OCI-LY7 (cell line): ENCODE data around the gene OPCML. TPM values are rescaled to one million over a fixed set of nuclear protein-coding genes. Genes with fewer than 3 reads are reported as not detected.

Experiments used
- BruUV-seq: library from RNA; stranded (reverse); fragments of 400-500 nt; replicated peaks from 2 replicates; lab custom pipeline; 2021; lab: Mats Ljungman, UMichigan
- CTCF ChIA-PET: fragments of 300-600 bp; sonication (Branson Sonifier 250); formaldehyde crosslinking; loops from one replicate; lab custom pipeline; 2022; ENCODE audit warnings: antibody characterized with exemption; ENCODE audit not compliant: unreplicated experiment; lab: Charles Lee
- POLR2A ChIA-PET: fragments of 300-600 bp; sonication (Branson Sonifier 250); formaldehyde crosslinking; loops from one replicate; lab custom pipeline; 2022; ENCODE audit warnings: antibody characterized with exemption; lab: Charles Lee
- DNase-seq: peaks from one replicate; pipeline ENCODE4 v3.0.0-alpha.2; 2015; ENCODE audit warnings: low spot score
- H2AFZ ChIP-seq: fragments of 200-600 bp; sonication (generic), shearing (Covaris generic); 2 replicates; pipeline ENCODE4 v1.6.1; 2014; ENCODE audit warnings: mild to moderate bottlenecking, antibody characterized with exemption, low read length, moderate library complexity
- H3K27ac ChIP-seq: fragments of 200-600 bp; sonication (generic); 2 replicates; pipeline ENCODE4 v1.5.1; 2014; ENCODE audit warnings: mixed run types, low read depth, mild to moderate bottlenecking, moderate library complexity, low read length, inconsistent platforms; ENCODE audit not compliant: poor library complexity, severe bottlenecking
- H3K36me3 ChIP-seq: fragments of 200-600 bp; sonication (generic); 2 replicates; pipeline ENCODE4 v1.6.1; 2014; ENCODE audit warnings: mild to moderate bottlenecking, antibody characterized with exemption, low read length, moderate library complexity, mixed read lengths; ENCODE audit not compliant: insufficient read depth
- H3K4me1 ChIP-seq: fragments of 200-600 bp; sonication (generic); 2 replicates; pipeline ENCODE4 v1.5.1; 2014; ENCODE audit warnings: mild to moderate bottlenecking, low read length; ENCODE audit not compliant: insufficient read depth, poor library complexity, severe bottlenecking
- H3K4me2 ChIP-seq: fragments of 200-600 bp; sonication (generic); 2 replicates; pipeline ENCODE4 v1.6.1; 2014; ENCODE audit warnings: mild to moderate bottlenecking, low read length
- H3K4me3 ChIP-seq: fragments of 200-600 bp; sonication (generic); 2 replicates; pipeline ENCODE4 v1.5.1; 2014; ENCODE audit warnings: mild to moderate bottlenecking, low read depth, low read length; ENCODE audit not compliant: poor library complexity, severe bottlenecking
- H3K79me2 ChIP-seq: fragments of 200-600 bp; sonication (generic); 2 replicates; pipeline ENCODE4 v1.6.1; 2016; ENCODE audit warnings: low read depth, mild to moderate bottlenecking, low read length, moderate library complexity, mixed read lengths; ENCODE audit not compliant: insufficient read depth
- H3K9me2 ChIP-seq: fragments of 200-600 bp; sonication (generic); 2 replicates; pipeline ENCODE4 v1.6.1; 2016; ENCODE audit warnings: mild to moderate bottlenecking, low read length, mixed read lengths; ENCODE audit not compliant: insufficient read depth
- H3K9me3 ChIP-seq: fragments of 200-600 bp; sonication (generic); 2 replicates; pipeline ENCODE4 v1.6.1; 2014; ENCODE audit warnings: mild to moderate bottlenecking, mixed run types, low read length, mixed read lengths
- H4K20me1 ChIP-seq: fragments of 200-600 bp; sonication (generic); 2 replicates; pipeline ENCODE4 v1.6.1; 2014; ENCODE audit warnings: mild to moderate bottlenecking, antibody characterized with exemption, low read length, moderate library complexity, mixed read lengths; ENCODE audit not compliant: insufficient read depth
- CTCF ChIP-seq: fragments of 200-600 bp; sonication (generic); conservative IDR thresholded peaks from 2 replicates; pipeline ENCODE4 v1.5.1; 2014; ENCODE audit warnings: mild to moderate bottlenecking, antibody characterized with exemption, low read length, moderate library complexity, mixed read lengths
- EZH2phosphoT487 ChIP-seq: fragments of 200-600 bp; sonication (generic); IDR thresholded peaks from 2 replicates; pipeline ENCODE4 v1.6.1; 2018; ENCODE audit warnings: low read depth, borderline replicate concordance, mild to moderate bottlenecking, mixed run types, antibody characterized with exemption, low read length, moderate library complexity, mixed read lengths
- intact Hi-C: fragments of 100-400 bp; cut with micrococcal nuclease; formaldehyde crosslinking; loops from one replicate; pipeline ENCODE4 v1.10.0; 2022; ENCODE audit not compliant: unreplicated experiment
- total RNA-seq, 2 experiments: library from RNA; depleted of rRNA in 1 of 2; stranded (reverse); fragments of >200 nt in 1 of 2; shearing (Covaris generic) in 1 of 2; gene quantifications; 2 replicates each; pipeline ENCODE4 v1.2.3, GENCODE V29; 2014 to 2022

The OPCML gene
- total RNA-seq, 2 experiments from 2014 or later: not detected

- ChIA-PET POLR2A (interaction anchor here (0.6 kb wide), 1 partner anchor 796 kb away, joined by 3 read pairs; no protein-coding TSS in a partner anchor), CTCF (no interaction called here)
- Histone ChIP-seq H3K4me2 (no peak overlapping the region), H3K79me2 (no peaks in the 10 kb centered on the region), H3K9me2 (no peaks in the 10 kb centered on the region), H4K20me1 (no peaks in the 10 kb centered on the region), H3K4me3 (no peak overlapping the region), H3K36me3 (no peaks in the 10 kb centered on the region), H3K27ac (no peak overlapping the region), H2AFZ (no peak overlapping the region), H3K4me1 (peaks cover 6% of the 10 kb centered on the region), H3K9me3 (no peaks in the 10 kb centered on the region)
- no peak for DNase-seq
- intact Hi-C loops: no loop called here
- BruUV-seq: no TSS peak
- TF ChIP-seq EZH2phosphoT487 (no peak), CTCF (no peak)
Measured at GRCh38 chr11:133541021-133541719, 8.9 kb upstream of the OPCML start.

- Histone ChIP-seq H3K9me2 (no peaks in the 10 kb centered on the region), H4K20me1 (no peaks in the 10 kb centered on the region), H3K4me3 (no peak overlapping the region), H2AFZ (no peak overlapping the region), H3K9me3 (no peaks in the 10 kb centered on the region), H3K4me1 (no peaks in the 10 kb centered on the region), H3K36me3 (no peaks in the 10 kb centered on the region), H3K27ac (no peak overlapping the region), H3K4me2 (no peak overlapping the region), H3K79me2 (no peaks in the 10 kb centered on the region)
- TF ChIP-seq CTCF: no peak
- no peak for TF ChIP-seq EZH2phosphoT487
- ChIA-PET POLR2A (no interaction called here), CTCF (no interaction called here)
- intact Hi-C loops: no loop called here
- DNase-seq: no peak
- no TSS peak for BruUV-seq
Measured at GRCh38 chr11:133536198-133536597, 3.9 kb upstream of the OPCML start.

- TF ChIP-seq CTCF: no peak
- ChIA-PET POLR2A (no interaction called here), CTCF (no interaction called here)
- no peak for DNase-seq
- no peaks in the 10 kb centered on the region for H3K4me1 ChIP-seq
- no TSS peak for BruUV-seq
- H2AFZ ChIP-seq: no peak overlapping the region
- intact Hi-C loops: no loop called here
- H3K9me3 ChIP-seq: no peaks in the 10 kb centered on the region
- no peak overlapping the region for H3K27ac ChIP-seq
- H3K36me3 ChIP-seq: no peaks in the 10 kb centered on the region
- H3K4me3 ChIP-seq: no peak overlapping the region
- H4K20me1 ChIP-seq: no peaks in the 10 kb centered on the region
- H3K4me2 ChIP-seq: no peak overlapping the region
- H3K9me2 ChIP-seq: no peaks in the 10 kb centered on the region
- H3K79me2 ChIP-seq: no peaks in the 10 kb centered on the region
Measured at GRCh38 chr11:133533205-133533604, 904 bp upstream of the OPCML start.
